IPS-20b (cell line): ENCODE results near the gene UAP1.

Experiments
- H3K27ac ChIP-seq: one replicate; pipeline ENCODE4 v1.5.1; 2013; ENCODE audit warnings: low read length
- H3K27me3 ChIP-seq: 2 replicates; pipeline ENCODE4 v1.6.1; 2013; ENCODE audit warnings: mild to moderate bottlenecking, low read length, inconsistent platforms; ENCODE audit not compliant: insufficient read depth
- H3K36me3 ChIP-seq: 2 replicates; pipeline ENCODE4 v1.6.1; 2013; ENCODE audit warnings: low read depth, mild to moderate bottlenecking, inconsistent platforms, low read length, moderate library complexity; ENCODE audit not compliant: insufficient read depth
- H3K4me1 ChIP-seq: 2 replicates; pipeline ENCODE4 v1.6.1; 2013; ENCODE audit warnings: mild to moderate bottlenecking, control low read depth, inconsistent platforms, low read length, moderate library complexity; ENCODE audit not compliant: insufficient read depth
- H3K4me3 ChIP-seq: 2 replicates; pipeline ENCODE4 v1.5.1; 2013; ENCODE audit warnings: mild to moderate bottlenecking, low read length, inconsistent platforms
- H3K9ac ChIP-seq: 2 replicates; pipeline ENCODE4 v1.6.1; 2013; ENCODE audit warnings: low read depth, mild to moderate bottlenecking, inconsistent platforms, low read length, moderate library complexity
- H3K9me3 ChIP-seq: 2 replicates; pipeline ENCODE4 v1.6.1; 2013; ENCODE audit warnings: mild to moderate bottlenecking, low read depth, low read length, inconsistent platforms; ENCODE audit not compliant: insufficient read depth

UAP1 gene

GRCh38 chr1:162619076-162619475 lies 57.6 kb downstream of the UAP1 start:
- H3K9ac ChIP-seq, result no peak overlapping the region
- H3K9me3 ChIP-seq, result peaks cover 10% of the 10 kb centered on the region
- H3K27ac ChIP-seq, result no peak overlapping the region
- no peaks in the 10 kb centered on the region for H3K4me1 ChIP-seq
- H3K36me3 ChIP-seq, result no peaks in the 10 kb centered on the region
- H3K27me3 ChIP-seq, result no peaks in the 10 kb centered on the region
- no peak overlapping the region for H3K4me3 ChIP-seq

GRCh38 chr1:162621256-162621655 lies 59.7 kb downstream of the UAP1 start:
- Histone ChIP-seq H3K9ac (no peak overlapping the region), H3K4me1 (0 out of 2 replicates have a peak, but pooled peaks cover 2% of the 10 kb centered on the region), H3K27me3 (no peaks in the 10 kb centered on the region), H3K36me3 (no peaks in the 10 kb centered on the region), H3K4me3 (no peak overlapping the region), H3K9me3 (peaks cover 10% of the 10 kb centered on the region), H3K27ac (no peak overlapping the region)

DNA sequence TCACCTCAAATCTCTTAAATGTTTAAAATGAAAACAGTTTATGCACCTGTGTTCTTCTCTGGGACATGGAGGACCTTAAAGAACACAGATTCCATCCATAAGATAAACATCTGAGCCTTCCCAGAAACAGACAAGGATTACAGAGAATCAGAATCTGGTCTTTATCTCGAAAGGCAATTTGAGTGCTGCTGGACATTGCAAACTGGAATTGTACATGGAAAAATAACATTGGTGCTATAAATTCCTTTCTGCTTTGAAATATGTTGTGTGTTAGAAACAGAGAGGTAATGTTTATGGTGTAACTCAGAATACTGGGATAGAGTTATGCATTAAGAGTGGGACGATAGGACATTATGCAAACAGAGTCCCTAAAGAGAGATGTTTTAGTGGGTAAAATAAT lies 64.2 kb downstream of the UAP1 start:
- Histone ChIP-seq H3K4me1 (0 out of 2 replicates have a peak, but pooled peaks cover 2% of the 10 kb centered on the region), H3K9ac (no peak overlapping the region)

DNA sequence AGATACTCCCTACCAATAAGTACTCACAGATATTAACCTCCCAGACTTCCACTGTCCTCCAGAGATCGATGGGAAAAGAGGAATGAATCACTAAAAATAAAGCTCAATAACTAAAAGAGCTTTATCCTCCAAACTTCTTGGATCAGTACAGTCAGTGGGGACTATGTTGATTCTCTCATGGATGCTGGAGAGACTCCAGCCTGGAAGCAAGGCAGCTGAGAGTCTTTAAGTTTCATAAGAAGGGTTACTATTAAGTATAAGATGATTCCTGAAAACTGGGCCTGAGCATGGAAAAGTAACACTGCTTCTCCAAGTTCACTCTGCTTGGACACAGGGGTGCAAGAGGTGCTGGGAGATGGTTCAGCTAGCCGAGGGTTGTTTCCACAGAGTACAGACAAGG lies 64.6 kb downstream of the UAP1 start:
- H3K27me3 ChIP-seq, result no peaks in the 10 kb centered on the region
- no peak overlapping the region for H3K4me3 ChIP-seq
- no peak overlapping the region for H3K9ac ChIP-seq
- H3K36me3 ChIP-seq, result no peaks in the 10 kb centered on the region
- no peak overlapping the region for H3K27ac ChIP-seq
- H3K9me3 ChIP-seq, result no peaks in the 10 kb centered on the region
- H3K4me1 ChIP-seq, result 0 out of 2 replicates have a peak, but pooled peaks cover 2% of the 10 kb centered on the region

More for the DNA sequence above, 64.2 kb downstream of the UAP1 start:
- Histone ChIP-seq H3K27ac (no peak overlapping the region), H3K36me3 (no peaks in the 10 kb centered on the region), H3K9me3 (no peaks in the 10 kb centered on the region), H3K27me3 (no peaks in the 10 kb centered on the region), H3K4me3 (no peak overlapping the region)

DNA sequence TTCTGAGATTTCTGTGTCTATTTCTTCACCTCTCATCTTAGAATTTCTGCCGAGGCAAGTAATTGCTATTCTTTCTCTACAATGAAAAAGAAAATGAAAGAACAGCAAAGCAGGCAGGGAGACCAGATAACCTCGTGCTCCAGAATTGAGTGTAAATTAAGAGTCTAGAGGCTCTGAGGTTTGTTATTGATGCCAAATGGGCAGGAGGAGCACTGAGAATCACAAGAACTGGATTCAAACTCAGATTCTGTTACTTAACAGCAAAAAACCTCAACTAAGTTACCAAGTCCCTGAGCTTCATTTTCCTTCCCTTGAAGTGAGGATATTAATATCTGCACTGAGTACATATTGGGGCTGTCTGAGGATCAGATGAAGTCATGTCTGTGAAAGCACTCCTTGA lies 65.2 kb downstream of the UAP1 start:
- Histone ChIP-seq H3K9ac (no peak overlapping the region), H3K4me1 (peaks cover 6% of the 10 kb centered on the region; the same call in 1 of the 2 replicates), H3K36me3 (no peaks in the 10 kb centered on the region), H3K27ac (no peak overlapping the region), H3K9me3 (no peaks in the 10 kb centered on the region), H3K4me3 (no peak overlapping the region), H3K27me3 (no peaks in the 10 kb centered on the region)

- Histone ChIP-seq H3K36me3 (no peaks in the 10 kb centered on the region), H3K4me1 (peaks cover 10% of the 10 kb centered on the region; the same call in 1 of the 2 replicates), H3K9me3 (no peaks in the 10 kb centered on the region), H3K4me3 (no peak overlapping the region), H3K27me3 (no peaks in the 10 kb centered on the region), H3K9ac (no peak overlapping the region), H3K27ac (no peak overlapping the region)
Observed at GRCh38 chr1:162627662-162628296, 66.3 kb downstream of the UAP1 start.

DNA sequence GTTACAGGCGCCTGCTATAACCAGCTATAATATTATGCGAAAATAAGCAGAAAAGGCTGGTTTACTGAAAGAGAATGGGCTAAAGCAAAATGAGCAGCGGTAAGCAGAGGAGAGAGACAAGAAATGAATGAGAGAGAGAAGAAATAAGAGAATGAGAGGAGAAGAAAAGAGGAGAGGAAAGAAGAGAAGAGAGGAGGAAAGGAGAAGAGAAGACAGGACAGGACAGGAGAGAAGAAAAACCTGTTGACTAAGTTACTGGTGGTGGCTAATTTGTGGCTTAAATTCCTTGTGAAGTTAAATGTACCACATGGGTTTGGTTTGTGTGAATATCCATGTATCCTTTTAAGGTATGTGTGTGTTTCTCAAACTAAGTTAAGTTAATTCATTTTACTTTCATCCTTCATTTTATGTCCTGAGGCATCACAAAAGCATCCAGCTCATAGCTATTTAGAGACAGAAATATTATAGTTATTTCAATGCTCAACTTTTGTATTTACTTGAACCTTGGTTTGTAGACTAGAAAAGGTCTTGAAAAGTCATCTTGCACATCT lies 67.6 kb downstream of the UAP1 start:
- H3K27me3 ChIP-seq, result no peaks in the 10 kb centered on the region
- no peaks in the 10 kb centered on the region for H3K36me3 ChIP-seq
- H3K4me3 ChIP-seq, result no peak overlapping the region
- no peak overlapping the region for H3K9ac ChIP-seq
- H3K27ac ChIP-seq, result no peak overlapping the region
- peaks cover 13% of the 10 kb centered on the region; the same call in 1 of the 2 replicates for H3K4me1 ChIP-seq
- H3K9me3 ChIP-seq, result no peaks in the 10 kb centered on the region

DNA sequence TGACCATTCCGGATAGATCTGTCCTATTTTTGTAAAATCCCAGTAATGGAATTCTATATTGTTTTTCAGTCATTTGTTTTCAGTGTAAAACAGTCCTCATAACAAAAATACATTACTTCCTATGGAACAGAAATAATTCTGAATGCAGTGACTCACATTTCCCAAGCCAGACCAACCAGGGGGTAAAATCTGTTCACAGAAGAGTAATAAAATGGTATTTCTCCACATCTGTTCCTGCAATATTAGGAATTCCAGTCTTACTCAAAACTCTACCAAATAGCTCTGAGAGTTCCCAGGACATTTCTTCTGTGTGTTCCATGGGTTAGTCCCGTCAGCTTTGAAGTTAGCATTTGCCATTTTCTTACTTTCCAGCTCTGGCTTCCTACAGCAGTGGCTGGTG lies 68.1 kb downstream of the UAP1 start:
- peaks cover 11% of the 10 kb centered on the region; the same call in 1 of the 2 replicates for H3K4me1 ChIP-seq
- H3K4me3 ChIP-seq, result no peak overlapping the region
- no peaks in the 10 kb centered on the region for H3K9me3 ChIP-seq
- no peak overlapping the region for H3K27ac ChIP-seq
- no peak overlapping the region for H3K9ac ChIP-seq
- no peaks in the 10 kb centered on the region for H3K27me3 ChIP-seq
- H3K36me3 ChIP-seq, result no peaks in the 10 kb centered on the region

DNA sequence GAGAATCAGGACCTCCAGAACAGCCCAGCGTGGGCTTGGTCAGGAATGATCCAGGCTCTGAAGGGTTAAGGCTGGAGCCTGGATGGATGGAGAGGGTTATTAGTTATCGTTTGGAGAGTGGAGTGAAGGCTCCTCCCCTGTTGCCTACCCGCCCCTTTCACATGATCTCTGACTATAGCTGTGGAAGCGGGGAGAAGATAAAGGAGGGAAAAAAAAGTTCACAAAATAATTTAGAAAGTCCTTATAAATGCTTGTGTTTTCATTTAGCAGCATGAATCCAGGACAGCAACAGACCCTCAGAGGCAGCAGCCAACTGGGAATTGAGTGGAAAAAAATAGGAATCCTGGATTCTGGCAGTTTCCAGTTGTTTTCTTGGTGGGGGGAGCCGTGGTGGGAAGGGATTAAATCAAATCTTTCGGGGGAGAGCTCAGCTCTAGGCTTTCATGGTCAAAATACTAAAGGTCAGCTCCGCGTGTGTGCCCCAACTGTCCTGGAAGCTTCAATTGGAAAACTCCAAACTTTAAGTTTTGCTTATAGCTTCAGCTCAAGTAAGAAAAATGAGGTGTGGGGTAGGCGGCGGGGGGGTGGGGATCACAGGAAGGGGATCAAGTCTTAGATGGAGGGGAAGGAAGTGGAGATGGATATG lies 70.1 kb downstream of the UAP1 start:
- no peak overlapping the region for H3K4me3 ChIP-seq
- H3K9me3 ChIP-seq, result no peaks in the 10 kb centered on the region
- H3K36me3 ChIP-seq, result no peaks in the 10 kb centered on the region
- H3K27ac ChIP-seq, result no peak overlapping the region
- H3K27me3 ChIP-seq, result no peaks in the 10 kb centered on the region
- no peak overlapping the region for H3K9ac ChIP-seq
- H3K4me1 ChIP-seq, result peaks cover 11% of the 10 kb centered on the region; the same call in 1 of the 2 replicates

- Histone ChIP-seq H3K27me3 (no peaks in the 10 kb centered on the region), H3K9ac (no peak within 1 kb of the TSS), H3K27ac (no peak within 1 kb of the TSS), H3K9me3 (no peaks in the 10 kb centered on the region), H3K4me3 (no peak within 1 kb of the TSS), H3K4me1 (peaks cover 11% of the 10 kb centered on the region; the same call in 1 of the 2 replicates), H3K36me3 (no peaks in the 10 kb centered on the region)
Observed at GRCh38 chr1:162632217-162632666, 70.7 kb downstream of the UAP1 start, which contains the start of gene DDR2. Gene DDR2, plus strand, starts transcription at chr1:162632464. Its CDS starts 86,600 bp downstream, at chr1:162719064.

GRCh38 chr1:162632698-162633080 lies 71.2 kb downstream of the UAP1 start:
- peaks cover 11% of the 10 kb centered on the region; the same call in 1 of the 2 replicates for H3K4me1 ChIP-seq
- no peaks in the 10 kb centered on the region for H3K9me3 ChIP-seq
- no peaks in the 10 kb centered on the region for H3K27me3 ChIP-seq
- H3K27ac ChIP-seq, result no peak overlapping the region
- no peak overlapping the region for H3K9ac ChIP-seq
- no peaks in the 10 kb centered on the region for H3K36me3 ChIP-seq
- H3K4me3 ChIP-seq, result no peak overlapping the region
